Karpas-422 (cell line): Measurements from ENCODE around the gene TADA2A. TPM values are rescaled to one million over a fixed set of nuclear protein-coding genes. Genes with fewer than 3 reads are reported as not detected.

Source experiments
- DNase-seq: peaks from one replicate; pipeline ENCODE4 v3.0.0-alpha.2; 2015
- H2AFZ ChIP-seq: fragments of 200-600 bp; sonication (generic); 2 replicates; pipeline ENCODE4 v1.6.1; 2014; ENCODE audit warnings: antibody characterized with exemption, low read length, mixed read lengths
- H3K27ac ChIP-seq: fragments of 200-600 bp; sonication (generic); 2 replicates; pipeline ENCODE4 v1.5.1; 2014; ENCODE audit warnings: mild to moderate bottlenecking, low read length, moderate library complexity
- H3K27me3 ChIP-seq: fragments of 200-600 bp; sonication (generic); 2 replicates; pipeline ENCODE4 v1.6.1; 2014; ENCODE audit warnings: low read length, mixed read lengths
- H3K36me3 ChIP-seq: fragments of 200-600 bp; sonication (generic); 2 replicates; pipeline ENCODE4 v1.6.1; 2014; ENCODE audit warnings: low read length, mixed read lengths; ENCODE audit not compliant: insufficient read depth
- H3K4me1 ChIP-seq: fragments of 200-600 bp; sonication (generic); 2 replicates; pipeline ENCODE4 v1.6.1; 2014; ENCODE audit warnings: mild to moderate bottlenecking, low read length, mixed read lengths
- H3K4me2 ChIP-seq: fragments of 200-600 bp; sonication (generic); 2 replicates; pipeline ENCODE4 v1.6.1; 2014; ENCODE audit warnings: low read length, low read depth, mild to moderate bottlenecking; ENCODE audit not compliant: poor library complexity, severe bottlenecking
- H3K4me3 ChIP-seq: fragments of 200-600 bp; sonication (generic); 2 replicates; pipeline ENCODE4 v1.5.1; 2014; ENCODE audit warnings: mild to moderate bottlenecking, antibody characterized with exemption, low read length, mixed read lengths
- H3K79me2 ChIP-seq: fragments of 200-600 bp; sonication (generic); 2 replicates; pipeline ENCODE4 v1.6.1; 2014; ENCODE audit warnings: mild to moderate bottlenecking, low read length, mixed read lengths
- H3K9ac ChIP-seq: fragments of 200-600 bp; sonication (generic); 2 replicates; pipeline ENCODE4 v1.6.0; 2014; ENCODE audit warnings: low read length
- H3K9me2 ChIP-seq: fragments of 200-600 bp; sonication (generic), shearing (Covaris generic); replicated peaks from 2 replicates; pipeline ENCODE4 v1.6.0; 2014; ENCODE audit warnings: mild to moderate bottlenecking, low read length, moderate library complexity; ENCODE audit not compliant: insufficient read depth
- H3K9me3 ChIP-seq: fragments of 300-700, 200-600 bp; sonication (generic); 2 replicates; pipeline ENCODE4 v1.6.1; 2014; ENCODE audit warnings: low read length, mixed read lengths
- H4K20me1 ChIP-seq: fragments of 200-600 bp; sonication (generic); 2 replicates; pipeline ENCODE4 v1.6.1; 2014; ENCODE audit warnings: mild to moderate bottlenecking, antibody characterized with exemption, low read length, low read depth; ENCODE audit not compliant: insufficient read depth
- total RNA-seq: library from RNA; depleted of rRNA; stranded (reverse); fragments of >200 nt; shearing (Covaris generic); gene quantifications from 2 replicates; pipeline ENCODE4 v1.2.3, GENCODE V29; 2014; ENCODE audit warnings: low replicate concordance

Gene TADA2A
- total RNA-seq, 1 experiment from 2014 or later = 28.1 TPM

DNA sequence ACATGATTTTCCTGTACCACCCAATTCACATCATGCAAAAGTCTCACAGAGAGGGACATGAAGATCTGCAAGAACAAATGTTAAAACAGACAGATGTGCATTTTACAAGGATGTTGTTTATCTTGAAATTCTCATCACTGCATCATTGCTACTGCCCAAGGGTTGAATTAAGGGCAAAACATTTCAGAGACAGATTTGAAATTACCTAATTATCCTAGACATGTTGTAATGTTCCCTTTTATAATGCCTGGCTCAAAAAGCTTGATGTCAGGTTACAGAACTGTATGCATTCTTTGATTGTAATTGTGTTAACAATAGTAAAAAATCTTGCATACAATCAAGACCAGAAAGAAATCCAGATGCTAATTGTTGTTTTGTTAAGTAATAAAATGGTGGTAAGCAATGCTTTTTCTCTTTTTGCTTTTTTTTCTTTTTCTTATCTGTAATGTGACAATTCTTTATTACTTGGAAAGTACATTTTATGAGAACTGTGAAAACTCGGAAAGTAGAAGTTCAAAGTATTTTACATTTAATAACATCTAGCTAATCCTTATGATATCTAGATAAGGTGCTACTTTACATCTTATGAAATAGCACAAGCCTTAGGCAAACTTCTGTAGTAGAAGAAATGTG, 79.4 kb downstream of the TADA2A start:
- H3K4me2 ChIP-seq = no peak overlapping the region
- H4K20me1 ChIP-seq = no peaks in the 10 kb centered on the region; the same call in 1 of the 2 replicates
- peaks cover 32% of the 10 kb centered on the region for H3K4me1 ChIP-seq
- DNase-seq = no peak
- H3K9me3 ChIP-seq = no peaks in the 10 kb centered on the region
- no peak overlapping the region for H2AFZ ChIP-seq
- no peak overlapping the region for H3K4me3 ChIP-seq
- H3K79me2 ChIP-seq = no peaks in the 10 kb centered on the region
- H3K27ac ChIP-seq = no peak overlapping the region
- no peaks in the 10 kb centered on the region for H3K9me2 ChIP-seq
- no peaks in the 10 kb centered on the region for H3K27me3 ChIP-seq
- no peaks in the 10 kb centered on the region for H3K36me3 ChIP-seq
- H3K9ac ChIP-seq = no peak overlapping the region

DNA sequence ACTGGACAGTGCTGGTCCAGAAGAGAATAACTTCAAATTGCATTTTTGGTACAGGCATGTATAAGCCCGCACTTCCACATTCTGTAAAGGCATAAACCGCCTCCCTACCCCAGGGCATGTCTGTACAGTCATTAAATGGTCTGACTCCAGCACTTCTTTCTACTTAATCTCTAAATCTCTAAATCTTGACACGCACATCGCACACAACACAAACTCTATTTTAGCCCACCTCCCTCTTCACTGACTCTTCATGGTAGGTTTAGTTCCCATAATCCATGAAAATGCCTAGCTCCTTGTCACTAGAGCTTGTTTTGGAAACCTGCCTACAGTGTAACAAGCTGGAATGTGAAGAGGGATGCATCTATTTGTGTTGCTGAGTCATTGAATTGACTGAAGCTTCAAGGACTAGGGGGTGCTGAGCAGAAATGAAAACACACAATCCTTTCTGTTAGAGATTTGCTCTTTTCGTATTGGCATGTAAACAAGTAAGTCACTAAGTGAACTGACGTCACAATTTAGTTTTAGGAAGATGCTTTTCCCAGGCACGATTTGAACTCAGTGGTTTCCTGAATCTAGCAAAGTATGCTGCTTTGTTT, 81.4 kb downstream of the TADA2A start:
- no peaks in the 10 kb centered on the region for H3K27me3 ChIP-seq
- H3K4me3 ChIP-seq = peak overlapping the region; percentile 81
- H3K9me3 ChIP-seq = no peaks in the 10 kb centered on the region
- no peak overlapping the region for H3K27ac ChIP-seq
- peaks cover 35% of the 10 kb centered on the region for H3K4me1 ChIP-seq
- H3K79me2 ChIP-seq = no peaks in the 10 kb centered on the region
- no peaks in the 10 kb centered on the region for H3K36me3 ChIP-seq
- H3K9me2 ChIP-seq = no peaks in the 10 kb centered on the region
- peak overlapping the region; percentile 97 for H3K4me2 ChIP-seq
- H3K9ac ChIP-seq = peak overlapping the region; percentile 82
- peak; percentile 51 for DNase-seq
- peak overlapping the region; percentile 99 for H2AFZ ChIP-seq
- peaks cover 15% of the 10 kb centered on the region for H4K20me1 ChIP-seq

DNA sequence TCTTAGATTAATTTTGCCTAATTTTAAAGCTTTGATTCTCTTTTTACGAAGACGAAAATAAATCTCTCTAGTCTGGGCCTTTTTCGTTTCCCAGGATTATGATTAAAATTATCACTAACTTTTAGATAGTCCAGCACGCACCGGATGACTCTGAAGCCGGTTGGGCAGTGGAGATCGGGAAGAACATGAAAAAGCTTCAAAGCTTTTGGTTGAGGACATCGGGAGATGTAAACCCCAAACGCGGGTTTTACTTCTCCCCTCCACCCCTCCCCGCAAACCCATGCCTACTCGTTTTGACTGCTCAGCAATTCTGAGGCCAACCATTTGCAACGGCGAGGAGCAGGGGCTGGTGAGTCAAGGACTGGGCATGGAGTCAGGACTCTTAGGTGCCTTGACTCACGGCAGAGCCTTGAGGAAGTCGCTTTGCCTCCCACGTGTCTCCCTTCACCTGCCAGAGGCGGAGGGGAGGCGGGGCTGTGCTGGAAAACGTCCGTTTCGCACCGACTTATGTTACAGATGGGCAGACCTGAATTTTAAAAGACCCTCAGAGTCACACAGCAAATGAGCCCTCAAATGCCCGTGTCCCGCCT, 82.0 kb downstream of the TADA2A start:
- DNase-seq = peak; percentile 81
- Histone ChIP-seq H3K27ac (no peak overlapping the region), H3K4me1 (peaks cover 35% of the 10 kb centered on the region), H3K79me2 (no peaks in the 10 kb centered on the region), H3K4me2 (peak overlapping the region; percentile 97), H3K27me3 (no peaks in the 10 kb centered on the region), H3K4me3 (peak overlapping the region; percentile 81), H3K9me3 (no peaks in the 10 kb centered on the region), H4K20me1 (peaks cover 15% of the 10 kb centered on the region), H3K9me2 (no peaks in the 10 kb centered on the region), H3K9ac (peak overlapping the region; percentile 82), H2AFZ (peak overlapping the region; percentile 99), H3K36me3 (no peaks in the 10 kb centered on the region)

DNA sequence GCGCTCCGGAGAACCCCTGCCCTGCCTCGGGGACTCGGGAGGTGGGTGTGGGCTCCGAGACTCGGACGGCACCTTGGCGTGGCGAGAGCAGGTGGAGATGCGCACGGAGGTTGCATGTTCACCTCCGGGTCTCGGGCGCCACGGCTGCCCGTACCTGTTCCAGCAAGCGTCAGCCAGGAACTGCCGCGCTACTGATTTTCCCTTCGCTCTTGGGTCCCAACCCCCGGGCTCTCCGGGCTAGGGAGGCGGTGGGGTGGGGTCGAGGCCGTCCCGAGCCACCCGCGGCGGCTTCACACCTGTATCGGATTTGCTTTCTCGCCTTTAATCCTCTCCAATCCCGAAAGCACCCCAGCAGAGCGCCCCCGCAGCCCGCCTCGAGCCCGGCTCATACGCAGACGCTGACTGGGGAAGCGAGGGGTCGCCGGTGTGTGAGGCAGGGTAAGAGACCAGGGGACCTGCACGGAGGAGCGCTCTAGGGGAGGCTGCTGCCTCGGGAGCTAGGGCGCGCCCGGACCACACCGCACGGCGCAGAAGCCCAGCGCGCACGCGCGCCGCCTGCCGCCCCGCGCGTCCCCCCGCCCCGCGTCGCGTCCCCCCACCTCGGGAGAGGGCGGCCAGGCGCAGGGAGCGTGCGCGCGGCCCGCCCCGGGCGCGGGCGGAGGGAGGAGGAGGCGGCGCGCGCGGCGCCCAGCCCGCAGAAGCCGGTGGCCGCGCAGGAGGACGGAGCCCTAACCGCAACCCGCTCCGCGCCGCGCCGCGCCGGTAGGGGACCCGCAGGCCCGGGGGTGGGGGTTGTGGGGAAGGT, 82.7 kb downstream of the TADA2A start, which contains the start of gene DUSP14:
TSS of gene DUSP14 (plus strand) at position 695 of the 805 bp plus-strand sequence. CDS start 22,382 bp downstream, outside the sequence.
- Histone ChIP-seq H2AFZ (peak within 1 kb of the TSS; percentile 99), H4K20me1 (peaks cover 17% of the 10 kb centered on the region), H3K4me3 (peak within 1 kb of the TSS; percentile 82), H3K36me3 (no peaks in the 10 kb centered on the region), H3K9me2 (no peaks in the 10 kb centered on the region), H3K27ac (no peak within 1 kb of the TSS), H3K4me2 (peak within 1 kb of the TSS; percentile 97), H3K27me3 (no peaks in the 10 kb centered on the region), H3K9ac (peak within 1 kb of the TSS; percentile 82), H3K9me3 (no peaks in the 10 kb centered on the region), H3K79me2 (no peaks in the 10 kb centered on the region; the same call in 1 of the 2 replicates), H3K4me1 (peaks cover 36% of the 10 kb centered on the region)
- DNase-seq = peak; percentile 95

DNA sequence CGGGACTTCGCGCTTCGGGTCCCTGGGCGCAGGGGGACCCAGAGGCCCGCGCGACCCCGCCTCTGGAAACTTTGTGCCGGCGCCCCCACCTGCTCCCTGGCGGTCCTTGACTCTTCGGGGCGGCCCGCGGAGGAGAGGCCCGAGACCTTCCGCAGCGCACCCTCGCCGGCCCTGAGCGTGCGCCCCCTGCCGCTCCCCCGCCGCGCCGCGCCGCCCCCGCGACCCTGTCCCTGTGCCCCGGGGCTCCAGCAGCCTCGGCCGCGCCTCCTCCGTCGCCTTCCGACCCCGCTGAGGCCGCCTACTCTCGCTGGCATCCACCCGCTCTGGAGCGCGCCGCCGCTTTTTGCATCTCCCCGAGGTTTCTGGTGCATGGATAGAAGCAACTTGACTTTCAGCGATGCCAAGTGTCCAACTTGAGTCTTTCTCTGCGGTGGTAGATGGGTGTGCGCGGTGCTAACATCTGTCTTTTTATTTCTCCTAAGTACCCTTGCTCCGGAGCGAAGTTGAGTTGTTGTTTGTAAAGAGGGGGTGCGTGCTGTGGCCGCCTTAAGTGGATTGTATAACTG, 83.4 kb downstream of the TADA2A start:
- H3K27me3 ChIP-seq = no peaks in the 10 kb centered on the region
- H3K4me3 ChIP-seq = peak overlapping the region; percentile 82
- H3K36me3 ChIP-seq = no peaks in the 10 kb centered on the region
- no peaks in the 10 kb centered on the region; the same call in 1 of the 2 replicates for H3K79me2 ChIP-seq
- peaks cover 23% of the 10 kb centered on the region for H4K20me1 ChIP-seq
- no peaks in the 10 kb centered on the region for H3K9me2 ChIP-seq
- no peak overlapping the region for H3K27ac ChIP-seq
- peak overlapping the region; percentile 75 for H3K9ac ChIP-seq
- DNase-seq = peak; percentile 87
- no peaks in the 10 kb centered on the region for H3K9me3 ChIP-seq
- peaks cover 36% of the 10 kb centered on the region for H3K4me1 ChIP-seq
- peak overlapping the region; percentile 60; the same call in 1 of the 2 replicates for H2AFZ ChIP-seq
- H3K4me2 ChIP-seq = peak overlapping the region; percentile 84

DNA sequence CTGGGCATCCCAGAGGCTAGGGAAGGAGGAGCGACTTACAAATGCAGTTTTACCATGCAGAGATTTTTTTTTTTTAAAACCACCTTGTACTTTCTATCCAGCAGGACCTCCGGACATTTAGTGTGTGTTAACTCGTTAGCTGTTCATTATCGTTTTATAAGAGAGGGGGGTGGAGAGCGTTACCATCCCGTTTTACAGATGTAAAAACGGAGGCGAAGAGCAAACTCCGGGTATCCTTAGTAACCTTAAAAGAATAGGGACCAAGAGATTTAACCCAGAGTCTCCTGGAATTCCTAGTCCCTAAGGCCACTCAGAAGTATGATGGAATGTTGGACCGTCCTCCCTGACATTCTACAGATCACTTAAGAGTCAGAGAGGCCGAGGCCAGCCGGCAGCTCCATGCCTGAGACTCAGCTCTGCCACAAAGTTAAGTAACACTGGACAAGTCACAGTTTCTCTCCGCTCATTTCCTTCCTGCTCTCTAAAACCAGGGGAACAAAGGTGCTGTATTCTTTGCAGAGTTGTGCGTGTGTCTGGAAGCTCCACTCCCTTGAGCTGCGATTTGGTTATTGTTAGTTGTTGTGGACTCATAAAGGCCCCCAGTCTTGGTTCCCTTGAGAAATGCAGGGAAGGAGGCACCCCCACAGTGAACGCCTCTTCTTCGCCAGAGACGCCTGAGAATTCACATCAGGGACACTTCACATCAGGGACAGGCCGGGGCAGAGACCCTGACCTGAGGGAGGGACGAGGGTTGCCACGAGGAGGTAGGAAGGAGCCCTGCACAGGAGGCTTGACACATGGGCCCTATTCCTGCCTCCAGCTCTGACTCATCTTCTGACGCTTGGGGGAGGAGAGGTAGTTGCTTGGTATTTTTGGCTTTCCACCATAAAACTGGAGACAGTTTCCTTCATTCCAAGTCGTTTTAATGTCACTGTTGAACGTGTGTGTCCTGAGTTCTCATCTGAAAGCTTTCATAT, 84.2 kb downstream of the TADA2A start:
- no peaks in the 10 kb centered on the region for H3K9me3 ChIP-seq
- H3K27ac ChIP-seq = no peak overlapping the region
- no peaks in the 10 kb centered on the region for H3K9me2 ChIP-seq
- peak overlapping the region; percentile 84 for H3K4me2 ChIP-seq
- H3K36me3 ChIP-seq = no peaks in the 10 kb centered on the region
- peak overlapping the region; percentile 82 for H3K4me3 ChIP-seq
- H4K20me1 ChIP-seq = peaks cover 26% of the 10 kb centered on the region
- H3K4me1 ChIP-seq = peaks cover 36% of the 10 kb centered on the region
- no peaks in the 10 kb centered on the region; the same call in 1 of the 2 replicates for H3K79me2 ChIP-seq
- peak overlapping the region; percentile 60; the same call in 1 of the 2 replicates for H2AFZ ChIP-seq
- DNase-seq = no peak
- no peaks in the 10 kb centered on the region for H3K27me3 ChIP-seq
- peak overlapping the region; percentile 75 for H3K9ac ChIP-seq

DNA sequence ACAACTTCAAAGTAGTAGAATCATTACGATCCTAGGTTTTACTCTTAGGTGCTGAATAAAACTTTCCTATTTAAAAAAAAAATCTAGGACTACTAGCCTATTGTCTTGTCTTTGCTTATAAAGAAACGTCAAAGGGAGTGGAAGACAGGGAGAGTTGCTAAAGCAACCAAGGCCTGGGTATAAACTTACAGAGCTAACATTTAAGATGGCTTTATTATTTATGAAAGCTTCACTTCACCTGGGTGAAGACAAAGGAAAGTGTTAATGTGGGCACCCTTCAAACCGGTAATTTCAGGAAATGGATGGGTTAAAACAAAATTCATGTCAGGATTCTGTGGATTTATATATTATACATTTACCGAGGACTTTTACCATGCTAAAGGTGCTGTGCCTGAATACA, 85.5 kb downstream of the TADA2A start:
- Histone ChIP-seq H3K9me2 (no peaks in the 10 kb centered on the region), H3K27me3 (no peaks in the 10 kb centered on the region), H3K4me2 (no peak overlapping the region), H3K27ac (no peak overlapping the region), H4K20me1 (peaks cover 26% of the 10 kb centered on the region), H3K79me2 (no peaks in the 10 kb centered on the region; the same call in 1 of the 2 replicates), H3K9ac (no peak overlapping the region), H2AFZ (no peak overlapping the region), H3K36me3 (no peaks in the 10 kb centered on the region), H3K4me1 (peaks cover 36% of the 10 kb centered on the region), H3K9me3 (no peaks in the 10 kb centered on the region), H3K4me3 (no peak overlapping the region)
- no peak for DNase-seq
